Natural killer cell (primary cell): ENCODE data around the gene PRSS57. TPM values are rescaled to one million over a fixed set of nuclear protein-coding genes. Genes with fewer than 3 reads are reported as not detected.
"Not testable (repeated sequence)": the region's sequence is repeated elsewhere in the genome, so short reads cannot be mapped to it uniquely, and the experiment has no call there.

Source experiments
- ATAC-seq, 3 donors: fragments of 150-1000 bp in 2 of 3; fragments of 200-7000 bp in 1 of 3; cut with Tn5 transposase; 1 replicate in 1 of 3; 2 replicates in 2 of 3; pipeline ENCODE4 v1.10.0; 2021; ENCODE audit warnings: mild to moderate bottlenecking in 2 of 3, moderate library complexity in 2 of 3
- DNase-seq, 2 donors: peaks; one replicate each; pipeline versions ENCODE4 v3.0.0 to v3.0.0-alpha.2; 2013 to 2021; ENCODE audit warnings: mixed read lengths in 1 of 2
- H3K27ac ChIP-seq: one replicate; pipeline ENCODE4 v1.5.1; 2013; ENCODE audit warnings: mild to moderate bottlenecking, low read length
- H3K27me3 ChIP-seq: one replicate; pipeline ENCODE4 v1.6.1; 2013; ENCODE audit warnings: low read length; ENCODE audit not compliant: control insufficient read depth, insufficient read depth
- H3K36me3 ChIP-seq: one replicate; pipeline ENCODE4 v1.6.1; 2013; ENCODE audit warnings: low read length; ENCODE audit not compliant: control insufficient read depth, insufficient read depth
- H3K4me1 ChIP-seq: one replicate; pipeline ENCODE4 v1.6.1; 2013; ENCODE audit warnings: low read length; ENCODE audit not compliant: control insufficient read depth, insufficient read depth
- H3K4me3 ChIP-seq: one replicate; pipeline ENCODE4 v1.5.1; 2013; ENCODE audit warnings: low read length
- H3K9me3 ChIP-seq: one replicate; pipeline ENCODE4 v1.6.1; 2013; ENCODE audit warnings: low read length; ENCODE audit not compliant: control insufficient read depth, insufficient read depth
- H3K27ac Mint-ChIP-seq, 2 donors: one replicate each; pipeline ENCODE4 v1.8.0; 2022; ENCODE audit warnings: mild to moderate bottlenecking in 2 of 2, mixed read lengths in 2 of 2, moderate library complexity in 1 of 2
- H3K27me3 Mint-ChIP-seq, 2 donors: one replicate each; pipeline ENCODE4 v1.8.0; 2022; ENCODE audit warnings: low read depth in 2 of 2, mixed read lengths in 2 of 2
- H3K36me3 Mint-ChIP-seq: one replicate; pipeline ENCODE4 v1.8.0; 2022; ENCODE audit warnings: mixed read lengths
- H3K4me1 Mint-ChIP-seq, 2 donors: one replicate each; pipeline ENCODE4 v1.8.0; 2022; ENCODE audit warnings: mixed read lengths in 2 of 2
- H3K4me3 Mint-ChIP-seq: one replicate; pipeline ENCODE4 v1.8.0; 2022; ENCODE audit warnings: mild to moderate bottlenecking, moderate library complexity, mixed read lengths
- H3K9me3 Mint-ChIP-seq, 2 donors: one replicate each; pipeline ENCODE4 v1.8.0; 2022; ENCODE audit warnings: mixed read lengths in 2 of 2
- CTCF ChIP-seq: fragments of 200-600 bp; IDR thresholded peaks from one replicate; pipeline ENCODE4 v1.8.0; 2022; ENCODE audit warnings: antibody characterized with exemption
- WGBS: methylation state at CpG from one replicate; pipeline ENCODE4 v1.1.7; 2013; ENCODE audit warnings: missing lambda C conversion rate; ENCODE audit not compliant: insufficient coverage; 5-methylcytosine and 5-hydroxymethylcytosine counted together
- intact Hi-C: fragments of 100-400 bp; cut with micrococcal nuclease; formaldehyde crosslinking; loops from one replicate; pipeline ENCODE4 v1.14.2; 2022
- total RNA-seq, 4 donors: library from RNA; stranded (reverse); fragments of 120-200 nt in 1 of 4; gene quantifications; one replicate each; pipeline versions ENCODE4 v1.2.3 to v1.2.4, GENCODE V29; 2013 to 2022

Gene PRSS57
- total RNA-seq, 3 donors from 2014 or later (not counting 1 experiment from before 2014, with no cell fraction given) = 1.5 to 11.7 (median 4.5) TPM

- Mint-ChIP-seq H3K4me1 (peaks cover 5 to 6% of the 10 kb centered on the region in 2 donors), H3K36me3 (no peaks in the 10 kb centered on the region), H3K4me3 (no peak overlapping the region), H3K27ac (no peak overlapping the region), H3K9me3 (no peaks in the 10 kb centered on the region), H3K27me3 (peaks cover 0 to 12% of the 10 kb centered on the region in 2 donors)
- H3K36me3 ChIP-seq = no peaks in the 10 kb centered on the region
- H3K27ac ChIP-seq = no peak overlapping the region
- TF ChIP-seq CTCF = no peak
- intact Hi-C loops = no loop called here
- no peaks in the 10 kb centered on the region for H3K9me3 ChIP-seq
- ATAC-seq = no peak
- peaks cover 26% of the 10 kb centered on the region for H3K27me3 ChIP-seq
- H3K4me3 ChIP-seq = no peak overlapping the region
- 11% methylated on average over 31 of the region's 31 CpGs for WGBS
- peaks cover 20% of the 10 kb centered on the region for H3K4me1 ChIP-seq
- no peak for DNase-seq
Observed at GRCh38 chr19:676007-676338, 19.3 kb downstream of the PRSS57 start.

DNA sequence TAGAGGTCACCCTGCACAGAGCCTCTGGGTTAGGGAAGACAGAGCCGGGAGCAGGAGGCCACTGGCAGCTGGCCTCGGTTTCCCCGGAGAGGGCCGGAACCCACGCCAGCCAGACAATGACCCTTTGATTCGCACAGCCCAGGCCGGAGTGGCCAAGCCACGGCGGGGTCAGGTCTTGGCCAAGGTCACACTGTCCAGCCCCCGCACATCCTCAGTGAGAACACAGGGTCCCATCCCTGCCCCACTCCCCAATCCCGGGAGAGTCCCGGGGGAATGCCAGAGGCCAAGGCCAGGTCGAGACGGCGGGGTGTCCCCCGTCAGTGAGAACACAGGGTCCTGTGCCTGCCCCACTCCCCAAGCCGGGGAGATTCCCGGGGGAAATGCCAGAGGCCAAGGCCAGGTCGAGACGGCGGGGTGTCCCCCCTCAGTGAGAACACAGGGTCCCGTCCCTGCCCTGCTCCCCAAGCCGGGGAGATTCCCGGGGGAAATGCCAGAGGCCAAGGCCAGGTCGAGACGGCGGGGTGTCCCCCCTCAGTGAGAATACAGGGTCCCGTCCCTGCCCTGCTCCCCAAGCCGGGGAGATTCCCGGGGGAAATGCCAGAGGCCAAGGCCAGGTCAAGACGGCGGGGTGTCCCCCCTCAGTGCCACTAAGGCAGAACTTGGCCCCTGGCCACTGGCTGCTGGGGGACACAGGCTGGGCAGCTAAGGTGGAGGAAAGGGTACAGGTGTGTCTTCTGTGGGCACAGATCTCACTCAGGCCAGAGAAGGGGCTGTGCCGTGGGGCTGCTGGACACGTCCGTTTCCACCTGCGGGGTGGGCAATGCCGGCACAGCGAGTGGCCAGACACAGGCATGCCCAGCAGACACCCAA is 20.7 kb downstream of the PRSS57 start:
- H3K4me3 Mint-ChIP-seq = no peak overlapping the region
- WGBS = 89% methylated on average over 38 of the region's 38 CpGs
- no peak overlapping the region for H3K4me3 ChIP-seq
- H3K27me3 Mint-ChIP-seq = peaks cover 0 to 12% of the 10 kb centered on the region in 2 donors
- peaks cover 26% of the 10 kb centered on the region for H3K27me3 ChIP-seq
- no peak for TF ChIP-seq CTCF
- H3K36me3 Mint-ChIP-seq = no peaks in the 10 kb centered on the region
- no peaks in the 10 kb centered on the region for H3K4me1 Mint-ChIP-seq
- no peaks in the 10 kb centered on the region for H3K9me3 Mint-ChIP-seq
- no peaks in the 10 kb centered on the region for H3K36me3 ChIP-seq
- H3K27ac Mint-ChIP-seq = no peak overlapping the region
- ATAC-seq = no peak
- no peaks in the 10 kb centered on the region for H3K9me3 ChIP-seq
- H3K4me1 ChIP-seq = peaks cover 13% of the 10 kb centered on the region
- no peak overlapping the region for H3K27ac ChIP-seq
- no peak for DNase-seq
- intact Hi-C loops = no loop called here

GRCh38 chr19:670609-671075 is 24.6 kb downstream of the PRSS57 start:
- H3K27me3 Mint-ChIP-seq = peaks cover 0 to 14% of the 10 kb centered on the region in 2 donors
- DNase-seq = no peak
- H3K36me3 Mint-ChIP-seq = no peaks in the 10 kb centered on the region
- H3K27ac Mint-ChIP-seq = no peak overlapping the region
- Histone ChIP-seq H3K27me3 (peaks cover 15% of the 10 kb centered on the region), H3K4me3 (no peak overlapping the region), H3K9me3 (no peaks in the 10 kb centered on the region), H3K4me1 (peaks cover 8% of the 10 kb centered on the region), H3K27ac (no peak overlapping the region), H3K36me3 (no peaks in the 10 kb centered on the region)
- H3K4me1 Mint-ChIP-seq = no peaks in the 10 kb centered on the region
- H3K9me3 Mint-ChIP-seq = no peaks in the 10 kb centered on the region
- no peak for ATAC-seq
- intact Hi-C loops = no loop called here
- 76% methylated on average over 9 of the region's 9 CpGs for WGBS
- no peak overlapping the region for H3K4me3 Mint-ChIP-seq
- TF ChIP-seq CTCF = no peak

DNA sequence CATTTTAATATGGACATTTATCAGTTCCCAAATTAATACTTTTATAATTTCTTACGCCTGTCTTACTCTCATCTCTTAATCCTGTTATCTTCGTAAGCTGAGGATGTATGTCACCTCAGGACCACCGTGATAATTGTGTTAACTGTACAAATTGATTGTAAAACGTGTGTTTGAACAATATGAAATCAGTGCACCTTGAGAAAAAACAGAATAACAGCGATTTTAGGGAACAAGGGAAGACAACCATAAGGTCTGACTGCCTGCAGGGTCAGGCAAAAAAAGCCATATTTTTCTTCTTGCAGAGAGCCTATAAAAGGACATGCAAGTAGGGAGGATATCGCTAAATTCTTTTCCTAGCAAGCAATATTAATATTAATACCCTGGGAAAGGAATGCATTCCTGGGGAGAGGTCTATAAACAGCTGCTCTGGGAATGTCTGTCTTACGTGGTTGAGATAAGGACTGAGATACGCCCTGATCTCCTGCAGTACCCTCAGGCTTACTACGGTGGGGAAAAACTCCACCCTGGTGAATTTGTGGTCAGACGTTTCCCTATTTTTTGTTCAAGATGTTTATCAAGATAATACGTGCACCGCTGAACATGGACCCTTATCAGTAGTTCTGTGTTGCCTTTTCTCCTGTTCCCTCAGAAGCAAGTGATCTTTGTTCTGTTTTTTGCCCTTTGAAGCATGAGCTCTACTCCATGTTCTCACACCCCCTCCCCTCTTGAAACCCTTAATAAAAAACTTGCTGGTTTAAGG is 26.4 kb downstream of the PRSS57 start:
- H3K27me3 ChIP-seq, H3K27ac ChIP-seq, intact Hi-C loops, H3K27ac Mint-ChIP-seq, H3K27me3 Mint-ChIP-seq, H3K9me3 ChIP-seq, H3K36me3 Mint-ChIP-seq, H3K4me3 ChIP-seq, DNase-seq, H3K9me3 Mint-ChIP-seq, H3K4me3 Mint-ChIP-seq, H3K36me3 ChIP-seq, ATAC-seq: not testable (repeated sequence)
- 13% methylated on average over 9 of the region's 12 CpGs for WGBS
- peaks cover 7 to 11% of the 10 kb centered on the region in 2 donors for H3K4me1 Mint-ChIP-seq
- peaks cover 22% of the 10 kb centered on the region for H3K4me1 ChIP-seq

DNA sequence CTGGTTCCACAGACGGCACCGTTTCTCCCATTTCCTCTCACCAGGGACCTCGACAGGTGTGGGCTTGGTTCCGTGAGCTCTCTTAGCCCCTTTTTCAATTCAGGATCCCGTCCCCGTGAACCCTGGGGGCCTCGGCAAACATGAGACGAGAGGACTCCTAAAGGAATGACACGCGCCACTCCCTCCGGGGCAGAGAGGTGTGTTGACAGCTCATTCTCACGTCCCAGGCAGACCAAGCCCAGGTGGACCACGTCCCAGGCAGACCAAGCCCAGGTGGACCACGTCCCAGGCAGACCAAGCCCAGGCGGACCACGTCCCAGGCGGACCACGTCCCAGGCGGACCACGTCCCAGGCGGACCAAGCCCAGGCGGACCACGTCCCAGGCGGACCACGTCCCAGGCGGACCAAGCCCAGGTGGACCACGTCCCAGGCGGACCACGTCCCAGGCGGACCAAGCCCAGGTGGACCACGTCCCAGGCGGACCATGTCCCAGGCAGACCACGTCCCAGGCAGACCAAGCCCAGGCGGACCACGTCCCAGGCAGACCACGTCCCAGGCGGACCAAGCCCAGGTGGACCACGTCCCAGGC is 28.2 kb downstream of the PRSS57 start:
- peaks cover 13 to 18% of the 10 kb centered on the region in 2 donors for H3K4me1 Mint-ChIP-seq
- H3K4me3 Mint-ChIP-seq, ATAC-seq, H3K4me3 ChIP-seq, H3K27ac ChIP-seq, DNase-seq, H3K9me3 Mint-ChIP-seq, H3K9me3 ChIP-seq, H3K36me3 ChIP-seq, H3K27me3 Mint-ChIP-seq, H3K27ac Mint-ChIP-seq, H3K27me3 ChIP-seq, H3K36me3 Mint-ChIP-seq, intact Hi-C loops: not testable (repeated sequence)
- H3K4me1 ChIP-seq = peaks cover 28% of the 10 kb centered on the region
- 87% methylated on average over 38 of the region's 38 CpGs for WGBS
